22Rv1 (cell line): ENCODE results near the gene CCDC154.

Experiments
- CTCF ChIP-seq: fragments of 450-650 bp; IDR thresholded peaks from 2 replicates; pipeline ENCODE4 v1.5.1; 2017; ENCODE audit warnings: mild to moderate bottlenecking
- ZFX ChIP-seq: fragments of 450-650 bp; IDR thresholded peaks from 2 replicates; pipeline ENCODE4 v1.6.1; 2017; ENCODE audit warnings: antibody characterized with exemption, borderline replicate concordance

GRCh38 chr16:1461146-1461545, 16.8 kb upstream of the CCDC154 start:
- TF ChIP-seq CTCF (no peak), ZFX (no peak)
